Stimulated activated CD4-positive, alpha-beta T cell treated with anti-CD3 and anti-CD28 coated beads, Interleukin-4, amount 100 ng/mL, for 4 hours (primary cell): ENCODE measurements around the gene DISP2.

Experiments
- DNase-seq, 2 experiments: peaks; one replicate each; pipeline ENCODE4 v3.0.0-alpha.2; 2020

The DISP2 gene

GRCh38 chr15:40343512-40343911 is 14.5 kb upstream of the DISP2 start:
- no peak for DNase-seq

DNA sequence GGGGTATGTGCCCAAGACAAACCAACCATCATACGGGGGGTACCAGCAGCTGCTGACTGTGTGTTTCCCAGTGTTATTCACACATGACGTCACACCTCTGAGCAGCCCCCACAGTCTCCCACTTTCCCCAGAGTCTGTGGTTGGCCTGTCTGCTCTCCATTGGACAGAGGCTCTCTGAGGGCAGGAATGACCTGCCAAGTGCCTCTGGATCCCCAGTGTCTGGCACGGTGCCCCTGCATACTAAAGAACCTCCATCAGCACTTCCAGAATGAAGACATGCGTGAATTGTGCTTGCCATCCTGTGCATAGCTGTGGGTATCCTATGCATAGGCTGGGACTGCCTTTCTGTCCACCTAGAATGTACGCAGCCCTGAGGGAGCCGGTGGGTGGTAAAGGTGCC is 13.8 kb upstream of the DISP2 start:
- DNase-seq, result no peak

DNA sequence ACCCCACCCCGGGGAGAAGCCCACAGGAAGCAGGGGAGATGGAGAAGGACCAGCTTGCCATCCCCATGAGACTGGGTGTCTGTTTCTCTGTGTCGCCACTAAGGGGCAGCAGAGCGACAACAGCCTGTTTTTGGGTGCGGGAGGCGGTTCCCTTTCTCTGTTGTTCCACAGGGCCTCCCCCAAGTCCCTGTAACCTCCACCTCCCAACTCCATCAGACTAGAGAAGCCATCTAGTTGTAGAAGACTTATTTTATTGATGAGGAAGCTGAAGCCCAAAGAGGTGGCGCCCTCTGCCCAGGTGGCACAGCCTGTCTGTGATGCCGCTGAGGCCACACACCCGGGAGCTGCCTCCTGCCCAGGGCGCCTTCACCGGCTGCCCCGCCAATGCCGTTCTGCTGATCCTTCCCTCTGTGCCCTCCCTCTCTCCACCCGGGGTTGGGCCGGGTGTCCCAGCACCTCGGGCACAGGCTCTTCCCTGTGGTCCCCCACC is 13.3 kb upstream of the DISP2 start:
- DNase-seq, result peak; percentile 60 to 64

GRCh38 chr15:40345225-40345866 is 12.7 kb upstream of the DISP2 start:
- DNase-seq, result no peak

DNA sequence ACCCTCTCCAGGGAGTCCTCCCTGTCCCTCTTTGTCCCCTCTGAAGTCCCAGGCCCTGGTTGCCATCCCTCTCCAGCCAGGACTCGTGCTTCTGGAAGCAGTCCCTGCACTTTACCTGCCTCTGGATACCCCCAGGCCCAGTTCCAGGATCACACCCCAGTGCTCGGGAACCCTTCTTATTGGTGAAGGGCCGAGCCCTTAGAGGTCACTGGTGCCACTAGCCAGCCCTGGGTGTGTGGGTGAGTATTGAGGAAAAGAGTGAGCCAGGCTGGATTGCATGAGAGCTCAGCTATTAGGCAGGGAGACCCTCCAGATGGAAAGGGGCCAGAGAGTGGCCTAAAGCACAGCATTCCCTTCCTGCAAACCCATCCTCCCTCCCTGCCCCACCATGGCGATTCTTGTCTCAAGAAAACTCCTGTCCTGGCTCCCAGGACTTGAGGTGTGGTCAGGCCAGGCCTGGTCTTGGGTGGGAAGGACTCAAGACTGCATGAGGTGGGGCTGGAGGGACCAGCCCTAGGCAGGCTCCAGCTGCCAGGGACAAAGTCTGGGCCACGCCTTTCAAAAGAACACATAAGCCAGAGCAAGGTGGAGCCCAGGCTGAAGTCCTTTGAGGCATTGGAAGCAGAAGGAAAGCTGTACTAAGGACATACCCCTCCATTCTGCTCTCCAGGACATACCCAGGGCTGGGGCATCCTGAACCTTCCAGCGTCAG is 12.0 kb upstream of the DISP2 start:
- no peak for DNase-seq

GRCh38 chr15:40346579-40347558 is 11.2 kb upstream of the DISP2 start:
- DNase-seq, result no peak

DNA sequence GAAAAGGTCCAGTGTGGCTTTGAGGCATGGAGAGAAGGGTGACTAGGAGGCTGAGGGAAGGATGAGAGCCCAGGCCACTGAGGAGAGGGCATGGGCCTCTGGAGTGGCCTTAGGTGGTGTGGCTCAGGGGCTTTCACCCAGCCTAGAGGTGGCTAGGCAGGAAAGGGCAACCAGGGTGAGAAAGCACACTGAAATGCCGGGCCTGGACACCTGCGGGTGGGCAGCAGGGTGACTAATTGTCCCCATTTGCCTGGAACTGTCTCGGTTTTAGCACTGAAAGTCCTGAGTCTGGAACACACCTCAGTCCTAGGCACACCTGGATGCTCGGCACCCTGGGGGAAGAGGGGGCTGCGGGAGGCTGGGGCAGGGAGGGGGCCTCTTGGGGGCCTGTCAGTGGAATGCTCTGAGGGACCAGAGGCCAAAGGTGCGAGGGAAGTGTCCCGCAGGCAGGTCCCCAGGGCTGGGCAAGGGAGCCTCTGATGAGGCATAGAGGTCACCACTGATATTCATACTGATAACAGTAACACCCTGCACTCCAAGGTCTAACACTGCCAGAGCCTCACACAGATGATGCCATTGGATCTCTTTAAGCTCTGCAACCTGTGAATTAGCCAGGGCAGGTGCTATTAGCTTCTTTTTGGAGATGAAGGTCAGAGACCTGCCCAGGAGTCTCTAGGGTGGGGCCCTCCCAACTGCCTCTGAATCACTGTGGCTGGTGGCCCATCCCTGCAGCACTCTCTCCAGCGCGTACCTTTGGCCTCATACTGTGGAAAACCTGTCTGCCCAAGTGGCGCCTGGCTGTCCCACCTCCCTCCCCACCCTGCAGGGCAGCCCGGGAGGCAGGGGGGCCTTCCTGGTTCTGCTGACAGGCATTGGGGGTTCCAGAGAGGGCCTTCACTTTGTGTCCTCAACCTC is 10.2 kb upstream of the DISP2 start:
- DNase-seq, result no peak

GRCh38 chr15:40348474-40348870 is 9.5 kb upstream of the DISP2 start:
- DNase-seq, result no peak

GRCh38 chr15:40349163-40349562 is 8.9 kb upstream of the DISP2 start:
- no peak for DNase-seq

DNA sequence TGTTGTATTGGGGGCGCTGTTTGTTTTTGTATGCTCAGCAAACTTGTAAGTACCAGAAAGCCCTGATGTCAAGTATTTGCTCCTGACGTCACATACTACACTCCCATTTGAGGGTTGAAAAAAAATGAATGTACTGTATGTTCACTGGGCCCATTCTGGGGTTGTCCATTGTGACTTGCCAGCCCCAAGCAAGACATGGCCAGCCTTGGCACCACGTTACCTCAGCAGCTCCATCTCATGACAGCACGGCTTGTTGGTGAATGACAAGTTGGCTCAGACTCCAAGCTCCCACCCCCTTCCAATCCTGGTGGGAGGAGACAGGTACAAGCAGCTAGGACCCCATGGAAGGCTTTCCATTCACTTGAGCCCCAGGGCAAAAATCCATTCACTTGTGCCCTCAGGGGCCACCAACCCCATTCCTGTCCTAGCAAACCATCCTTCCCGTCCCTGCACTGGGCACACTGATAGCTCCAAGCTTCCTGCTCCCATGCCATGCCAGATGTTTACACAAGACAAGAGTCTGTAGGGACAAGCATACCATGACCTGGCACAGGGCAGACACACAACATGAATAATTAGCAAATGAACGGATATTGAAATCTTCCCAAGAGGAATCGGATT is 5.6 kb upstream of the DISP2 start:
- DNase-seq, result no peak

DNA sequence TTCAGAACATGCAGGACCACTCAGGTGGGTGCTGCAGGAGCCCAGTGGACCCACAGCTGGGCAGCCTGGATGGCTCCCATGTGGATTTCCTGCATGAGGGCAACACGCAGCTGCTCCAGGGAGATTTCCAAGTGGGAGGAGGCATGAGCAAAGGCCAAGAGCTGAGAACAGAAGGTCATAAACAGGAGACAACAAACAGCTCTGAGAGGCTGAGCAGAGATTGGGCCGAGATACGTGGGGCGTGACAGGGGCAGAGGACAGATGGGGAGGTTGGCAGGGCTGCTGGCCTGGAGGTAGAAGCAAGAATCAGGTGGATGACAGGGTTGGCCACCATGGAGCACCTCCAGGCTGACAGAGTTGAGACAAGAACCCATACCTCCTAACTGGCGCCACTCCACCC is 4.3 kb upstream of the DISP2 start:
- DNase-seq, result no peak

- DNase-seq, result no peak
Observed at GRCh38 chr15:40354408-40355171, 3.4 kb upstream of the DISP2 start.

DNA sequence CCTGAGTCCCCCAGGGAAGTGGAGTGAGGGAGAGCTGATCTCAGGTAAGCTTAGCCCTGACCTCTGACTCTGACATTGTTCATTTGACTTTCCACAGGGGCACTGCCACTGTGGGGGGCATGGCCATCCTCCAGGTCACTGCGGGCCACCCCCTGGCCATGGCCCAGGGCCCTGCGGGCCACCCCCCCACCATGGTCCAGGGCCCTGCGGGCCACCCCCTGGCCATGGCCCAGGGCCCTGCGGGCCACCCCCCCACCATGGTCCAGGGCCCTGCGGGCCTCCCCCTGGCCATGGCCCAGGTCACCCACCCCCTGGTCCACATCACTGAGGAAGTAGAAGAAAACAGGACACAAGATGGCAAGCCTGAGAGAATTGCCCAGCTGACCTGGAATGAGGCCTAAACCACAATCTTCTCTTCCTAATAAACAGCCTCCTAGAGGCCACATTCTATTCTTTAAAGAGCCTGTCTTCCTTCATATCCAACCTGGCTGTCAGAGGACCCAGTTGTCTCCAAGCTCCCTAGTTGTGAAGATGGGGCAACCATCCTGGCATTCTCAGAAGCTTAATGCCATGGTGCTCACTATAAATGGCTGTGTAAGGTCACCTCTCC is 1.9 kb upstream of the DISP2 start:
- DNase-seq, result no peak

DNA sequence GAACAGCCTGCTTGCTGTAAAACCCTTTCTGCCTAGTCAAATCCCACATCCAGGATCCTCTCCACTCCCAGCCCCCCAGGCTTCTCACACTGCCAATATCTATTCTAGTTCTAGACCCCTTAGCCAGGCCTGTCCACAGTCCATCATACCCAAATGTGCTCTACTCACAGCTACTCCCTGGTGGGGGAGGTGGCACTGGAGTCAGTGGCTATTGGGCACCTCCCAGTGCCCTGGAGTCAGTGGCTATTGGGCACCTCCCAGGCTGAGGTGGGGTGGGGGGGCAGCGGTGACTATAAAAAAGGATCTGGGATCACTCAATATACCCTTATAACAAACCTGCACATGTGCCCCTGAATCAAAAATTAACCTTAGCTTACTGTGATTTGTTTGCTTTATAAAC is 773 bp upstream of the DISP2 start:
- DNase-seq, result no peak

DNA sequence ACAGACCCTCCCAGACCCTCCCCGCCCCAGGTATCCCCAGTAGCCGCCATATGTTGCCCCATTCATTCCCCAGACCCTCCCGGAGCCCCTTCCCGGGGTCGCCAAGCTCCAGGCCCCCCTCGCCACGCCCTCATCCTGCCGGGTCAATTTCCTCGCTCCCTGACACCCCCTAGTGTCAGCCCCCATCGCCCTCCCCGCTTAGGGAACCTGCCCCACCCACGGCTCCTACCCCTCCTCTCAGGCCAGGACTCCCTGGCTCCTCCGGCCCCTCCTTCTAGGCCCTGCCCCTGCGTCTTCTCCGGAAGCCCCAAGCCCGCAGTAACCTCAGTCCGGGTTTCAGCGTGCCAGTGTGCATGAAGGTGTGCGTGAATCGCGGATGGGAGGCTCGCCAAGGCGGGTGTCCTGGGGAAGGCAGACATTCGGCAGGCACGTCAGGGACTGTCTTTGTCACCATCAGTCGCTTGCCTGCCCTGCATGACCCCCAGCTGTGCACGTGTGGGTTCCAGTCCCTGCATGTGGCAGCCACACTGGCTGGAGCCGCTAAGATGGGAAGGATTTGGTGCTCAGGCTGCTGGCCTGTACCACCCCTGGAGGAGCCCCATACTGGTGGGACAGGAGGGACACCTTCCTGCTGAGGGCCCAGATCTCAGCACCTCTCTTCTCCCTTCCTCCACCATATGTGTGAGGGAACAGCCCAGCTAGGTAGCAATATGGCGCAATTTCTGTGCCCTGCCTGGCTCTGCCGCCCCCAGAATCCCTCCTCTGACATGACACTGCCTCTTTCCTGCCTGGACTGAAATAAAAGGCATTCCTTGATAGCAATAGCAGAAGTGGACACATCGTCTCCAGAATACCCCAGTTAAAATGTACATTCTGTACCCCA is 693 bp downstream of the DISP2 start:
- DNase-seq, result peak in 1 of 2 experiments; percentile 30

DNA sequence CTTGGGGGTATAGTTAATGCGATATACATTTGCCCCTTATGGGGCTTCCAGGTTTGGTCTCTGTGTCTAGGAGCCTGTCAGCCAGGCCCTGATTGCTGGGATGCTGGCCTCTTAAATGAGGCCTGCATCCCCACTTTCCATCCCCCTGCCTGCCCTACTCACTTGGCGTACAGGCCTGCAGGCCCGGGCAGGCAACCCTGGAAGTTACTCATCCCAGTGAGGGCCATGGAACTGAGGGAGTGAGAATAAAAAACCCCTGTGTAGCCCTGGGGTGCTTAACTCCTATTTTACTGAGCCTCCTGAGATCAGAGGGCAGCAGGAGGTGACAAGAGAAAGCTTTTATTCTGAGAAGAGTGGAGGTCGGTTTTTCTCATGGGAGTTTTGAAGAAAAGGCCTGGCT is 2.0 kb downstream of the DISP2 start:
- DNase-seq, result no peak

DNA sequence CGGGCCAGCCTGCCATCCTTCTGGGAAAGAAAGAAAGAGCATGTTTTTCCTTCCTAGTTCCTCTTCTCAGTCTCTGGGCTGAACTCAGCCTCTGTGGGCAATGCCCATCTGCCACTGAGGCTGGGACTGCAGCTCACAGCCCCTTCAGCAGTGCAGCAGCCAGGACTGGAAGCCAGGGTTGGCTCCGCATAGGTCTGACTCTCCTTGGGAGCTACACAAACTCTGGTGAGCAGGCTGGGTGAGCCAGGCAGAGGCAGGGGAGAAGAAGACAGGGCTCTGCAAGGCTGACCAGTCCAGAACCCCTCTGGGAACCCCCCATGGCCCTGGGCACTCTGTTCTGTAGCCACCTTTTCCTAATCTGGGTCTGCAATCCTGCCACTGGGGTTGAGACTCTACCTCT is 3.6 kb downstream of the DISP2 start:
- no peak for DNase-seq

DNA sequence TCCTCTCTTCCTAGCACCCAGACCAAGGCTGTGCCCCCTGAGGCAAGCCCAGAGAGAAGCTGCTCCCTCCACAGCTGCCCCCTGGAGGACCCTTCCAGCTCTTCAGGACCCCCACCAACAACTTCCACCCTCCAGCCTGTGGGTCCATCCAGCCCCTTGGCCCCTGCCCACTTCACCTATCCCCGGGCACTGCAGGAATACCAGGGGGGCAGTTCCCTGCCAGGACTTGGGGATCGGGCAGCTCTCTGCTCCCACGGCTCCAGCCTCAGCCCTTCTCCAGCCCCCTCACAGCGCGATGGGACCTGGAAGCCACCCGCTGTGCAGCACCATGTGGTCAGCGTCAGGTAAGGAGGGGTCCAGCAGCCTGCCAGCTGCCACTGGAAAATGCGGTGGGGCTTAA is 5.6 kb downstream of the DISP2 start:
- no peak for DNase-seq

DNA sequence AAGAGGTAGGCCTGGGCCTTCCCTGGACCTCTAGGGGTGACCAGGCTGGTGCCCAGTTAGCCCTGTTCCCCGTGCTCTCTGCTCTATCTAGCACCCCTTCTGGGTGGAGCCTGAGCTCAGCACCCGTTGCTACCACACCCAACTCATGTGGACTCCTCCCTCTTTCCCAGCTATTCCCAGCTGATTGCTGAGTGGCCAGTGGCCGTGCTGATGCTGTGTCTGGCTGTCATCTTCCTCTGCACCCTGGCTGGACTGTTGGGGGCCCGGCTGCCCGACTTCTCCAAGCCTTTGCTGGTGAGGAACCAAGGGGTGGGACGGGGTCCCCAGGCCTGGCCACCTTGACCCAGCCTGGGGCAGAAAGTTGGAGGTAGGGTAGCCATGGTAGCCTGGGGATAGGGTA is 6.2 kb downstream of the DISP2 start:
- no peak for DNase-seq

DNA sequence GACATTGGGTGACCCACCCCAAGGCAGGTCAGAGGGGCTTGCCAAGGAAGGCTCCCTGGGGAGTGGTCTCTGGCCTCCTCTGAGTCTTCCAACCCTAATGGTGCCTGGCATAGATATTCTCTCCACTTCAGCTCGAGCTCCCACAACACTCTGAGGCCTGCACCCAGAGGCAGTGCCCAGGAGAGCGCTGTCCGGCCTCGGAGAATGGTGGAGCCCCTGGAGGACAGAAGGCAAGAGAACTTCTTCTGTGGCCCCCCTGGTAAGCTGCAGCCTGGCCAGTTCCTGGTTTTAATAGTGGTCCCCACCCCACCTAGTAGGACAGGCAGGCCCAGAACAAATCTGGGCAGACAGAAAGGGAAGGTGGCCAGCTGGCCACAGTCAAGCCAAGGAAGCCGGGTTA is 7.0 kb downstream of the DISP2 start:
- DNase-seq, result no peak
